RWPE2 (cell line): Measurements from ENCODE around the gene SEMA3E.

Source experiments
- ATAC-seq: fragments of 200-7000 bp; cut with Tn5 transposase; 3 replicates; pipeline ENCODE4 v1.9.1; 2021; ENCODE audit warnings: low read depth
- DNase-seq: peaks from one replicate; pipeline ENCODE4 v3.0.0-alpha.2; 2020; ENCODE audit warnings: low spot score
- H3K27ac ChIP-seq: fragments of 450-650 bp; 2 replicates; pipeline ENCODE4 v1.5.1; 2017; ENCODE audit warnings: mild to moderate bottlenecking; ENCODE audit not compliant: poor library complexity, severe bottlenecking
- H3K27me3 ChIP-seq: fragments of 250-450 bp; sonication (Bioruptor Pico); 2 replicates; pipeline ENCODE4 v1.5.1; 2021; ENCODE audit warnings: mild to moderate bottlenecking, moderate library complexity; ENCODE audit not compliant: insufficient read depth, poor library complexity, severe bottlenecking
- H3K36me3 ChIP-seq: fragments of 250-450 bp; sonication (Bioruptor Pico); 2 replicates; pipeline ENCODE4 v1.5.1; 2020; ENCODE audit warnings: low read depth, mild to moderate bottlenecking, moderate library complexity
- H3K4me1 ChIP-seq: fragments of 250-450 bp; sonication (Bioruptor Pico); 2 replicates; pipeline ENCODE4 v1.5.1; 2021; ENCODE audit warnings: mild to moderate bottlenecking, moderate library complexity; ENCODE audit not compliant: insufficient read depth, poor library complexity, severe bottlenecking
- H3K4me3 ChIP-seq: fragments of 250-450 bp; sonication (Bioruptor Pico); 2 replicates; pipeline ENCODE4 v1.5.1; 2021; ENCODE audit warnings: mild to moderate bottlenecking, moderate library complexity; ENCODE audit not compliant: severe bottlenecking
- H3K9me3 ChIP-seq: fragments of 250-450 bp; sonication (Bioruptor Pico); 2 replicates; pipeline ENCODE4 v1.5.1; 2021; ENCODE audit warnings: mild to moderate bottlenecking, moderate library complexity; ENCODE audit not compliant: severe bottlenecking
- TF ChIP-seq, protein P1 (sequence below): fragments of 450-650 bp; IDR thresholded peaks from one replicate; pipeline ENCODE4 v1.5.1; 2017; ENCODE audit warnings: mild to moderate bottlenecking, moderate library complexity; ENCODE audit not compliant: poor library complexity, severe bottlenecking

The SEMA3E gene

DNA sequence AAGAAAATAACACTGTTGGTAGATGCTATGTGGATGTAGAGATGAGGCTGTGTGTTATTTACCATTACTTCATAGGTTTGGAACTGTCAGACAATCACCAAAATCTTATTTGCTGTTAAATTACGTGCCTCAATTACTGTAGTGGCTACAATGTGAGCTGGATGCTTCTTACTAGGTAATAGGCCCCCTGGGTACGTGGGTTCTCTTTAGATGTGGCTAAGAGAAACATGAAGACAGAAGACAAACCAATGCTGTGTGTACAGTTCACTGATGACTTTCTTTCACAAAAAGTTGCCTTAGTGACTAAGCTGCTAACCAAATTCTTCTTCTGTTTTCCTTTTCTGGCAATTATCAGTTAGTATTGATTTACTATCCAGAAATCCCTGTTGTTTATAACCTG is 144.6 kb downstream of the SEMA3E start:
- TF ChIP-seq, protein P1, sequence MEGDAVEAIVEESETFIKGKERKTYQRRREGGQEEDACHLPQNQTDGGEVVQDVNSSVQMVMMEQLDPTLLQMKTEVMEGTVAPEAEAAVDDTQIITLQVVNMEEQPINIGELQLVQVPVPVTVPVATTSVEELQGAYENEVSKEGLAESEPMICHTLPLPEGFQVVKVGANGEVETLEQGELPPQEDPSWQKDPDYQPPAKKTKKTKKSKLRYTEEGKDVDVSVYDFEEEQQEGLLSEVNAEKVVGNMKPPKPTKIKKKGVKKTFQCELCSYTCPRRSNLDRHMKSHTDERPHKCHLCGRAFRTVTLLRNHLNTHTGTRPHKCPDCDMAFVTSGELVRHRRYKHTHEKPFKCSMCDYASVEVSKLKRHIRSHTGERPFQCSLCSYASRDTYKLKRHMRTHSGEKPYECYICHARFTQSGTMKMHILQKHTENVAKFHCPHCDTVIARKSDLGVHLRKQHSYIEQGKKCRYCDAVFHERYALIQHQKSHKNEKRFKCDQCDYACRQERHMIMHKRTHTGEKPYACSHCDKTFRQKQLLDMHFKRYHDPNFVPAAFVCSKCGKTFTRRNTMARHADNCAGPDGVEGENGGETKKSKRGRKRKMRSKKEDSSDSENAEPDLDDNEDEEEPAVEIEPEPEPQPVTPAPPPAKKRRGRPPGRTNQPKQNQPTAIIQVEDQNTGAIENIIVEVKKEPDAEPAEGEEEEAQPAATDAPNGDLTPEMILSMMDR = no peak
- no peak for ATAC-seq

DNA sequence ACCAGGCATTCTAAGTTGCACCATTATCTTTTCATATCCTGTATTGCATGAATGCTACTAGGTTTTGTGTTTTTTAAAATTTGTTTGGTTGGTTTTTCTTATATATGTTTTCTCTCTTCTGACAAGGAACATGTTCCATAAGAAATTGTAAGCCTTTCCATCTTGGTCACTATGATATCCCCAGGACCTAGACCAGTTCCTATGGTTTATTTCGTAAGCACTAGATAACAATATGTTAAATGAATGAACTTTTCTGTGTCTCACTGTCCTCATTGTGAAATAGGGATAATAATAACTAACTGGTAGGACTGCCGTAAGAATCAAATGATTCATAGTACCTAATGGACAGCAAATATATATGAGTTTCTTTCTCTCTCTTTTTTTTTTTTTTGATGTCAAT is 146.3 kb downstream of the SEMA3E start:
- Histone ChIP-seq H3K4me1 (no peaks in the 10 kb centered on the region), H3K4me3 (no peak overlapping the region), H3K27me3 (no peaks in the 10 kb centered on the region), H3K27ac (no peak overlapping the region), H3K9me3 (no peaks in the 10 kb centered on the region), H3K36me3 (no peaks in the 10 kb centered on the region; the same call in 1 of the 2 replicates)
- ATAC-seq (no peak), DNase-seq (no peak)
- TF ChIP-seq, protein P1 = no peak

More for the DNA sequence above, 144.6 kb downstream of the SEMA3E start:
- no peak overlapping the region for H3K4me3 ChIP-seq
- H3K27ac ChIP-seq = no peak overlapping the region
- DNase-seq = no peak
- H3K27me3 ChIP-seq = no peaks in the 10 kb centered on the region
- H3K9me3 ChIP-seq = no peaks in the 10 kb centered on the region
- H3K4me1 ChIP-seq = no peaks in the 10 kb centered on the region
- H3K36me3 ChIP-seq = no peaks in the 10 kb centered on the region

DNA sequence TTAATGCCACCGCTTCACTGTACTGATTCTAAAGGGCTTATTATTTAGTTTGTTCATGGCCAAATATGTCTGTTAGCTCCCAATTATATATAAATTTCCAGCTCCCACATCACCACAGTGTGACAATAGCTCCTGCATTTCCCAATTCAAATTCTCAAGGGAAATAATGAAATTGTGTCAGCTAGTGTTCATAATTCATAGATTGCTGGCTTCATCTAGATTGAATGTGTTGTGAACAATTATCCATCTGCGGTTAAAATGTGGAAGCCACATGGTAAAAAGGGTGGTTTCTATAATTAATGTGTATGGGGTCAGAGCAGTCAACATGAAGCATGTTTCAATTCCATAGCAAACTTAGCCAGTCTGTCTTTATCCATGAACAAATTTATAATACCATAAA is 154.3 kb downstream of the SEMA3E start:
- no peaks in the 10 kb centered on the region; the same call in 1 of the 2 replicates for H3K36me3 ChIP-seq
- TF ChIP-seq, protein P1 = no peak
- DNase-seq (no peak), ATAC-seq (no peak)
- no peaks in the 10 kb centered on the region for H3K4me1 ChIP-seq
- H3K27me3 ChIP-seq = no peaks in the 10 kb centered on the region
- no peaks in the 10 kb centered on the region for H3K9me3 ChIP-seq
- no peak overlapping the region for H3K4me3 ChIP-seq
- no peak overlapping the region for H3K27ac ChIP-seq

DNA sequence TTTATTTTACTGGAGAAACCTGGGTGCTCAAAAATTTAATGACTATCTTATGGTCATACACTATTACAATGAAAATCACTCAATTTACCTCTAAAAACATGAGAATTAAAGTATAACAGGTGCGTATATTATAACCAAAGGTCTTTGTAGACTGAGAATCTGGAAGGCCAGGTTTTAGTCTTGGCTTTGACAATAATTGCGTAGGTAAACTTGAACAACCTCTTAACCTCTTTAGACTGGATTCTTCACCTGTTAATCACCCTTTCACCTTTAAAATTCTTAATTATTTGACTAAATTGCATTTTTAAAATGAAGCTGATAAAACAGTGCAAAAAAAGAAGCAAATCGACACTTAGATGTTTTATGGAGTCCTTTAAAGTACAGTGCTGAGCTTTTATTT is 156.1 kb downstream of the SEMA3E start:
- no peak overlapping the region for H3K27ac ChIP-seq
- no peaks in the 10 kb centered on the region for H3K4me1 ChIP-seq
- DNase-seq (no peak), ATAC-seq (no peak)
- H3K36me3 ChIP-seq = no peaks in the 10 kb centered on the region; the same call in 1 of the 2 replicates
- no peak overlapping the region for H3K4me3 ChIP-seq
- H3K9me3 ChIP-seq = no peaks in the 10 kb centered on the region
- no peaks in the 10 kb centered on the region for H3K27me3 ChIP-seq
- TF ChIP-seq, protein P1 = no peak

DNA sequence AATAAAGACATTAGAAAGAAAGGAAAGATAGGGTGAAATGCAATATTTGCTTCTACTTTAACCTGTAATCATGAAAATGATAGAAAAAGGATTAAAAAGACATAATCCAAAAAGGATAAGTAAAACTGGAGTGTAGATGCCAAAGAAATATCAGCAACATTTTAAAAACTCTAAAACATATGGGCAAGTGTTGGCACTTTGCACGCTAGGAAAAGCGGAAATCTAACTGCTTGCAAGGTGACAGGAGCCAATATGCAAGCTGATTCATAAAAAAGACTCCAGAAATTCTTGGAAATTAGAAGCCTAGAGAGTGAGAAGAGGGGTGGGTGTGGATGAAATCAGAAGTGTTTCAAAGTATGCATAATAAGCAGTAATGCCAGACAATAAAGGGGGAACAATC is 161.1 kb downstream of the SEMA3E start:
- no peak for ATAC-seq
- H3K27ac ChIP-seq = peak overlapping the region; percentile 77
- TF ChIP-seq, protein P1 = no peak

More for the DNA sequence above, 161.1 kb downstream of the SEMA3E start:
- no peak for DNase-seq
- H3K4me3 ChIP-seq = no peak overlapping the region
- H3K4me1 ChIP-seq = peaks cover 32% of the 10 kb centered on the region
- no peaks in the 10 kb centered on the region for H3K27me3 ChIP-seq
- H3K36me3 ChIP-seq = no peaks in the 10 kb centered on the region
- H3K9me3 ChIP-seq = no peaks in the 10 kb centered on the region
